ENCODE measurements around the gene JARID2.

The JARID2 gene

GRCh38 chr6:15513801-15514711 lies 268.2 kb downstream of the JARID2 start:
- DNase-seq, result no peak

DNA sequence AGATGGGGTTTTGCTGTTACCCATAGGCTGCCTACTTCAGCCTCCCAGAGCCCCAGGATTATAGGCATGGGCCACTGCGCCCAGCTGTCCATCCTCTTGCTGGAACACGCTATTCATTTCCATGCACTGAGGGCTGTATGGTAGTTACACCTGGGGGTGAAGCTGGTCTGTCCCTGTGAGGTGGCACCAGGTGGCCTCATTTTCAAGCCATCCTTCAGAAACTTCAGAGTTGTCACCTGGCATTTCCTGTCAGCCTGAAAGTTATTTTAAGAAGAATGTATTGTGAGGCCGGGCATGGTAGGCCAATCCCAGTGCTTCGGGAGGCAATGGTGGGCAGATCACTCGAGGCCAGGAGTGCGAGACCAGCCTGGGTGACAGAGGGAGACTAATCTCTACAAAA lies 269.4 kb downstream of the JARID2 start:
- no peak for DNase-seq

- DNase-seq, result no peak
Observed at GRCh38 chr6:15515660-15516375, 269.9 kb downstream of the JARID2 start.

DNA sequence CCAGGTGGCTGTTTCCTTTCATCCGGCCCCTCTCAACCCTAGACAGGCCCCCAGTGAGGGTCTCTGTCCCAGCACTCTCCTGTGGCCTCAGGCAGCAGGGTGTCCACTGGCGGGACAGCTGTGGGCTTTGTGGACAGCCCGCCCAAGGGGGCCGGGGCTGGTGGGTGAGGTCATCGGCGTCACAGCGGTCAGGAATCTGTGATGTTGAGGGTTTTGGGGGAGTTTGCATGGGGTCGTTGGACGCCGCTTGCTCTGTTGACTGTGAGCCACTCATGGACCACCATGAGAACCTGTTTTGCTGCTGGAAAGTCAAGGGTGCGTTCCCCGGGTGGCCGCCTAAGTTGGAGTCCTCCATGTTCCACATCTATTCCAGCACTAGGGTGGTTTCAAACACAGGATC lies 270.5 kb downstream of the JARID2 start:
- DNase-seq, result no peak

- DNase-seq, result no peak
Observed at GRCh38 chr6:15516923-15517560, 271.2 kb downstream of the JARID2 start.

- DNase-seq, result no peak
Observed at GRCh38 chr6:15517600-15517999, 271.7 kb downstream of the JARID2 start.

DNA sequence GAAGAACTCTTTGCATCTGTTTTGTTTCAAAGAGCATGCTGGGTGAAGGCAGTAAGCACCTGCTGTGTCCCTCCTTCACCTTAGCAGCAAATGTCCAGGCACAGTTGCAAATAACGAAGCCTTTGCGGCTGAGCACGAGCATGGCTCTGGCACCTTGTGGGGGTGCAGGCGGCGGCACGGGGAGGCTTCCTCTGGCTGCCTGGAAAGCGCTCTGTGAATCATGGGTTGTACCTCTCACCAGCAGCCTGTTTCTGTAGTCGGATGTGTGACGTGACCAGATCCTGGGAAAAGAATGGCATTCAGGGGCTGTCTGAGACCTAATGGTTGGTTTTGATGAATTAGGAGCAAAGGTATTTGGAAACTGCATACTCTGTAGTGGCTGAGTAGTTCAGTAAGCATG lies 272.2 kb downstream of the JARID2 start:
- DNase-seq, result no peak

DNA sequence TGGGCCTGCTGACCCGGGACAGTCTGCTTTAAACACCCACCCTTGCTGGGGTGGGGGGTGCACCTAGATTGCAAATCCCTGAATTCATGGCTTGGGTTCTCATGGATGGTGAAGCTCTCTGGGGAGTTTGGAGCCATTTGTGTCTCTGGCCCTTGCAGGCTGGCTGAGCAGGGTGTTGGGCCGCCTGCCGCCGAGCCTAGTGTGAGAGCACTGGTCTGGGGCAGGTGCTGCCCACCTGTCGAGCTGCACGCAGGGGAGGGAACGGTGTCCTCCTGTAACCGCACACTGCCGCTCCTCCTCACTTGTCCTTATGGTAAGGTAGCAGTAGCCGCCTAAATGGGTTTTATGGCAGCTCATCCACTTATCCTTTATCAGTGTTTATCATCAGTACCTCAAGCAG lies 273.0 kb downstream of the JARID2 start:
- no peak for DNase-seq

- DNase-seq, result no peak
Observed at GRCh38 chr6:15519681-15520080, 273.8 kb downstream of the JARID2 start.

- no peak for DNase-seq
Observed at GRCh38 chr6:15520626-15521203, 274.8 kb downstream of the JARID2 start.

GRCh38 chr6:15521582-15521981 lies 275.7 kb downstream of the JARID2 start:
- no peak for DNase-seq

GRCh38 chr6:15522026-15522425 lies 276.2 kb downstream of the JARID2 start:
- no peak for DNase-seq

GRCh38 chr6:15522427-15522826 lies 276.6 kb downstream of the JARID2 start:
- no peak for DNase-seq

GRCh38 chr6:15522856-15523529 lies 277.1 kb downstream of the JARID2 start:
- no peak for DNase-seq

- no peak for DNase-seq
Observed at GRCh38 chr6:15523679-15524630, 278.1 kb downstream of the JARID2 start.

DNA sequence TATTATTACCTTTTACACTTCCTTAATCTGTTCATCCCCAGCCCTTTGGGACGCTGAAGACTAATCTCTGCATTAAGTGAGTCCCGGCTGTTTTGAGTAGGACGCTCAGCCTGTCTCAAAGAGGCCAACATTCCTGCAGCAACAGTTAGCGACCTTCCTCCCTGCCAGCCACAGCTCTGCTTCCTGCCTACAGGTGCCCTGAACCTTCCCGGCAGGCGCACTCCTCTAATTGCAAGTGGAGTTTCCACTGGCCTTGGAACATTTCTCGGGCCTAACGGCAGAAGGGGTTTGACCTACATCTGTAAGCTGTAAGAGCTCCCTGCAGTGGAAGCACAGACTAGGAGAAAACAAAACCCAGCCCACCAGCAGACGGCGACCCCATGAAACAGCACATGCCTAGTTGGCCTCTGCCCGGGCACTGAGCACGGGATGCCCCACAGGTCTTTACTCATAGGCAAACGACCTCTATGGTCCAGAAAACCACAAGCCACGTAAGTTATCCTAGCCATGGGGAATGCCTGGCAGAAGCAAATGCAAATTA lies 279.1 kb downstream of the JARID2 start:
- DNase-seq, result no peak

- DNase-seq, result no peak
Observed at GRCh38 chr6:15526212-15526701, 280.4 kb downstream of the JARID2 start.

- DNase-seq, result no peak
Observed at GRCh38 chr6:15527838-15528617, 282.2 kb downstream of the JARID2 start.

DNA sequence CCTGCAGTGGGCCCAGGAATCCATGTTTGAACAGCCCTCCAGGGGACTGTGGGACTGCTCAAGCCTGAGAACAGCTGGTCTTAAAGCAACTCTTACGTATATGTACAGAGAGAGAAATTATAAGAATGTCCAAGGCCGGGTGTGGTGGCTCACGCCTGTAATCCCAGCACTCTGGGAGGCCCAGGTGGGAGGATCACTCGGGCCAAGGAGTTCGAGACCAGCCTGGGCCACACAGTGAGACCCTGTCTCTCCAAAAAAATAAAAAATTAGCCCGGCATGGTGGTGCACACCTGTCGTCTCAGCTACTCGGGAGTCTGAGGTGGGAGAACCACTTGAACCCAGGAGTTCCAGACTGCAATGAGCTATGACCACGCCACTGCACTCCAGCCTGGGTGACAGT lies 283.0 kb downstream of the JARID2 start:
- no peak for DNase-seq

- DNase-seq, result no peak
Observed at GRCh38 chr6:15530411-15530810, 284.5 kb downstream of the JARID2 start.
